GM19328 (cell line): ENCODE results near the gene PLCB2.

Source experiments
- ATAC-seq: cut with Tn5 transposase; IDR thresholded peaks from one replicate; pipeline ENCODE4 v1.9.1; 2021; ENCODE audit warnings: mild to moderate bottlenecking, moderate library complexity; ENCODE audit not compliant: unreplicated experiment

PLCB2 gene

DNA sequence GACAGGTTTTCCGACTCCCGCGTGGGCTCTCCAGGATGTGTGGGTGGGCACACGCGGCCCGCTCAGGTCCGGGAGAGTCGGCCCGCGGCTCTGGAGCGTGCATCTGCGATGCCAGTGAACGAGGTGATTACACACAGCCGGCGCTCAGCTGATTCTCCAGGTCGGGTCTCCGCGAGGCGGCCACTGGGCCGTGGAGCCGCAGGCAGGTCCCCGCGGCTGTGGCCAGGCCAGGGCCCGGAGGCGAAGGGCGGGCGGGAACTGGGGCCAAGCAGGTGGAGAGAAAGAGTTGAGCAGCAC is 55.6 kb downstream of the PLCB2 start:
- no peak for ATAC-seq

DNA sequence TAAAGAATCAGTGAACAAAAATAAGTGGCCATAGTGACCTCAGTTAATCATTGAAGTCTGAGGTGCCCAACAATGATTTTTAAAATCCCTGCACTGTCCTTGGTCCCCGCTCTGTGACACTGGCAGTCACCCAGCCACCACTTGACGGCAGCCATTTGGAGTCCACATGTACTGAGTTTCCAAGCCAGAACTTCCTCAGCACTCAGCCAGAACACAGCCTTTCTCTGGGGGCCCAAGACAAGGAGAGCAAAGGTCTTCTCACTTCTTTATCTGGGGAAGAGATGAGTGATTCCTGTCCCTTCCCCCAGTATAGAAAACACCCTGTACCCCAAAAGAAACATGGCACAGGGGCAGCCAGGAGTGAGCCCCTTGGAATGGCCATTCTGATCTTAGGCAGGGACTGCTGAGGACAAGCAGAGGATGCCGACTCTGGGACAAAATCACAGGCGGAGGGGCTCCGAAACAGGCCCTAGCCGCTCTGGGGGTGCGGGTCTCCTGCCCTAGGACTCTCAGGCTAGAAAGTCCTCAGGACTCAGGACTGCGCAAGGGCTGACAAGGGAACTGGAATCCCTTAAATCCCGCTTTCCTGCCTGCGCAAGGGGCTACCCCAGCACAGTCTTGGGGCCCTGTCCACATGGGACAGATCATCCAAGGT is 56.1 kb downstream of the PLCB2 start:
- ATAC-seq, result no peak

DNA sequence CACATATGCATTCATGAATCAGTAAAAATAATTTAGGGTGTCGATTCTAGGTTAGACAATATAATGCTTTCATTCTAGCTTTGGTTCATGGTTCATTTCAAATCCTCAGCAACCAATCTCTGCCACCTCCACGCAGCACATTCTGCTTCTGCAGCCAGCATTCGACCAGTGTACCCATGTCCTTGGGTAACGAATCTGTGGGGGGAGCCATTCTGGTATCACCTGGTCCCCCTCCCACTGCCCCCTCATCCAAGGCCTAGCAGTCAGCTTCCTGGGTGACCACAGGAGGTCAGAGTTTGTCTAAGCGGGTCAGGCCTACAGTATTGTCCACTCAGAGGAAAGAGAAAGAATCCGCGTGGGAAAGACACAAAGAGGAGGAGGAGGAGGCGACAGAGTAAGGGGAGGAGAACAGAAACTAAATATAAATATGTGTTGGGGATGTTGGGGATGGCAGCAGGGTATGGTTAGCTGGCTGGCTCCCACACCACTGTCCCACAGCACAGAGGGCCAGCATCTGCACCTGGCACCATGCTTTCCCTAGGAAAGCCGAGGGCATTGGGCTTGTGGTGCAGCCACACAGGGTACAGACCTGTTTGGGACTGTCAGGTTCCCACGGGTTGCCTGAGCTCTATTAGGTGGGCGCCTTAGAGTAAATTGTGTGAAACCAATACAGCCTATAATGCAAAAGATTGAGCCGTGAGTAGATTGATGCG is 56.8 kb downstream of the PLCB2 start:
- ATAC-seq, result no peak

DNA sequence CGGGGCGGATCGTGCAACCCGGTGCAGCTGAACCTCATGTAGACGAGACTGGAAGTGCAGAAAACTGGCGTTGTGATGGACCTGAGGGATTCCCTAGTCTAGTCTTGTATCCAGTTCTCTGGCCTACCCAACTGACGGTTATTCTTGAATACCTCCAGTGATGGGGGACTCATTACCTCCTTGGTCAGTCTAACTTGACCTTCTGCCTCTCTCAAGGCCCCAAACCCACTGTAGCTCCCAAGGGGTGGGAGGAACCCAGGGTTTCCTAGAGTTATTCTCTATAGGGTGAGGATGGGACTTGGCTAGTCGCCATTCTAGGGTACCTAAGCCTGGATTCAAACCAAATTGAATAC is 57.5 kb downstream of the PLCB2 start:
- no peak for ATAC-seq

DNA sequence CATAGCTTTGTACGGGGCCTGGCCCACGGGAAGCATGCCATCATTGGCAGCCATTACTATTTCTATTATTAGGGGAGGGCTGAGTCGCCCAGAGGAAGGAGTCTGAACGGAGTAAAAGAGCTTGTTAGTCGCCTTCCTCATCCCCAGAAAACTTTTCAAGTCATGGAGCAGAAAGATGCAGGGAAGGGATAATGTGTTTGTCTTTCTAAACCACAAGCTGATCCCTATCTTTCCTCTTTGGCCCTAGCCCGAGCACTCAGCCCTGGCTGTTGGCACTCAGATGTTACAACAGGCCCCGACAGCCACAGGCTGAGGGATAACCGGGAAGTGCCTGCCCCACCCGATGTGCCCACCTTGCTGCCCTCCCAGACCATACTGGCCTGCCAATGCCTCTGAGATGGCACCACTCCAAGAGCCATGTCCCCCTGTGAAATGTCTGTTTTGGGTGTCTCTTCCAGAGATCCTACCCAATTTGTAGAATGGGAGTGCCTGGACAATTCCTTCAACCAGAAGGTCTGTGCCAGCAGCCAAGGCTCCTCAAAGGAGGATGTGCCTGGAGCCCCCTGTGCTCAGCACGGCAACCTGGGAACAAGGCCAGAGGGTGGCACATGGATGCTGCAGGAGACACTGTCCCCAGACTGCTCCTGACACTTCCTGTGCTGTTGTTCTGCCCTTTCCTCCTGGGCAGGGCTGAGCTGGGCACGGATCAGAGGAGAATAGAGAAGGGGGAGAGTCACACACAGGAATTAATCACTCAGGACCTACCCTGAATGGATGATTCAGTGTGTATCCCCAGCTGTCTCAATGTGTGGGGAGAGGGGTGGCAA is 58.0 kb downstream of the PLCB2 start:
- ATAC-seq, result no peak

DNA sequence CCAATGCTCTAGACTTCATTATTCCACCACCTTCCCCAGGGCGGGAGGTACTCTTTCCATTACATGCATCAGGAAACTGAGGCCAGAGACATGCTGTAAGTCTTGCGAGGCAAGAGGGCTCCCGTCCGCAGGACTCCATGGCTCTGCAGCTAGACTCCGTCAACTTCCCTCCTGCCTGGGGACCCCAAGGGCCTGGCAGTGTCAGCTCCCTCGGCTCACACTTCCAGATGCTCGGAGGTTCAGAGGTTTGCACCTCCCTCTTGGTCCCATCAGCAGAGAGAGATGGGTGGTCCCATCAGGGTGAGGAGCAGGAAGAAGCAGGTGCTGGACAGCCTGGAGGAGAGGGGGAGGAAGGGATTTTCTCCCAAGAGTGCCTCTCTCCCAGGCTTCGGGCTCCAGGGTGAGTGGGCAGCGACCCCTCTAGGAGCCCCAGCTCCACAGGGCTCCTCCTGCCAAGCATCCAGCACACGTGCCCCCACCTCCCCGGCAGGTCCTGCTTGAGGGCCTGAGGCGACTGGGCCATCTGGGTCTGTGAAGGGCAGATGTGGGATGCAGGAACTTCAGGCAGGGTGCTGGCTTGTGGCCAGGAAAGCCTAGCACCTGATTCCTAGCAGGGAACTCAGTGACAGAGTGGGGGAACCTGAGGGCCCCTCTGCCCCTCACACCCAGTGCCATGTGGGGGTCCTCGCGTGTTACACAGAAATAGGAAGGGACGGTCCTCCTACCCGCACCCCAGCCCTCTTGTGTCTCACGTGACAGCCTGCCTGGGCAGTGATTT is 59.5 kb downstream of the PLCB2 start:
- ATAC-seq, result no peak

DNA sequence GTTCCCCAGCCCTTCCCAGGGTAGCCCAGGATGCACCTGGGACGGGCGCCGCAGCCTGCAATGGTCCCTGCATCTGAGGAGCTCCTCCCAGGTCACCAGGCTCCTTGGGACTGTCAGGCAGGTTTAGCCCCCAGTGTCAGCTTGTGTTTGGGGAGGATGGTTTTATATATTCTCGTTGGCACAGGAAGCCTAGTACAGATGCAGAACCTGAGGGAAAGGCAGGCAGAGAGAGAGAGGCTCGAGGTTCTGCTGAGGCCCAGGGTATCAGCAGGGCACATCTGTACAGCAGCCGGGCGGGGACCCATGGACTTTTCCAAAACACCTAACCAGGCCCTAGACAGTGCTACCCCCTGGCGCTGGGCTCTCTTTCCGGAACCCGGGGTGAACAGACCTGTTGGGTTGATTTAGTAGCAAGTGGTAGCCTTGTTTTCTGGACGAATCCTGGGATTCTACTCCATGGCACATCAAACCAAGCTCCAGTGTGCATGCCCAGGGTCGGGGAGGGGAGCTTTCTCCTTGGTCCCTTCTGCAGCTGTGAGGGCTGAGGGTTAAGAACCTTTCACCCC is 60.2 kb downstream of the PLCB2 start:
- no peak for ATAC-seq

DNA sequence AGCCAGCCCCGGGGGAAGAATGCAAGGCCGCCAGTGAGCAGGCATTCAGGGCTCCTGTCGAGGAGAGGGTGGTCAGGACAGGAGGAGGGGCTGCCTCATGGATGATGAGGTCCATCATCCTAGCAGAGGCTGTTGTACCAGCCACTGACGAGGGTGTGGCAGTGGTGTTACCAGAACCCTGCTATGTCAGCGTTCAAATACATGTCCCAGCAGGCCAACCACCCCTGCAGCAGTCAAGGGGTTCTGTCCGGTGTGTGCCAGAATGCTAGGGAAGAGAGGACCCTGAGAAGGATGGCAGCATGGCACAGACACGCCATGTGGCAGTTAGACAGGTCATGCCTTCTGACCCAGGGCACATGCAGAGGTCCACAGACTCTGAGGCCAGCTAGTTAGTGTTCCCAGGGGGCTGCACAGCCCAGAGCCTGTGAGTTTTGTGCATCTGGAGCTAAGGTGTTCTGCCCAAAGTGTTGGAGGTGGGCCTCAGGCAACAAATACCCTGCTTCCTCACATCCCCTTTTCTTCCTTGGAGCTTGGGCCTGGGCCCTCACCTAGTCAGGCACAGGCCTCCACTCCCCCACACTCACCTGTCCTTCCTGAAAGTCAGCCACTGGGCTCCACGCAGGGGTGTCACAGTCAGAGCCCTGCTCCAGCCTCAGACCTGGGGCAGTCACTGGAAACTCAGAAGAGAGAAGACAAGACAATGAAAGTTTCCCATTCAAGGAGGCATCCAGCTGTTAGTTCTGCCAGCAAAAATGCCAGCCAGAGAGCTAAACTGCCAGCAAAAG is 61.0 kb downstream of the PLCB2 start:
- ATAC-seq, result no peak

DNA sequence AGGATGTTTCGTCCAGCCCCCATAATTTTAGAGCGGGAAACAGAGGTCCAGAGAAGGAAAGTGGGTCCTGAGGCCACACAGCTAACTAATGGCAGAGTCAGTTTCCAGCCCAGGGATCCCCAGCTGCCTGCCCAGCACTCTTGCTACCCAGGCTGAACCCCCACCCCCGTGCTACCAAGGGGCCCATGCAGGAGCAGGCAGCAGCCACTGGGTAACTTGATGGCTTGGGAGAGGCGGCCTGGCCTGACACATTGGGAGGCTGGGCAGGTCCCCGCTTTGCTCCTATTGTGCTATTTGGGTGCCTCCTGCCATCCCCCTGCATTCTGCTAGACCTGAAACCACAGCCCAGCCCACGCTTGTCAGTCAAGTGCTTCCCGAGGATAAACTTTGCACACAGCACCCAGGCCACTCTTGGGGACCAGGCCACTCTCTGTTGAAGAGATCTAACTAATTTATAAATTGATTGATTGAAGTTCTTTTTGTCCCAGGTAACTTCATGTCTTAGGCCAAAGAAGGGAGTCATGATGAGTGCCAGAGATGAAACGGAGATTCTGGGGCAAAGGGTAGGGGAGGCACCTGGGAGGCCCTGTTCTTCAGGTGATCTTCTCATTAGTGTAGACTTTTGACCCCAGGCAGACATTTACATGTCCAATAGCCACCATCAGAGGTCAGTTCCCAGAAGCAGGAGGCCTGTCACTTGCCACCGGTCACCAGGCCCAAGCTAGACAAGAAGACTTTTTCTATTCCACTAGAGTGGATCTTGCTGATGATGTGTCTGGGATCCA is 61.9 kb downstream of the PLCB2 start:
- no peak for ATAC-seq

DNA sequence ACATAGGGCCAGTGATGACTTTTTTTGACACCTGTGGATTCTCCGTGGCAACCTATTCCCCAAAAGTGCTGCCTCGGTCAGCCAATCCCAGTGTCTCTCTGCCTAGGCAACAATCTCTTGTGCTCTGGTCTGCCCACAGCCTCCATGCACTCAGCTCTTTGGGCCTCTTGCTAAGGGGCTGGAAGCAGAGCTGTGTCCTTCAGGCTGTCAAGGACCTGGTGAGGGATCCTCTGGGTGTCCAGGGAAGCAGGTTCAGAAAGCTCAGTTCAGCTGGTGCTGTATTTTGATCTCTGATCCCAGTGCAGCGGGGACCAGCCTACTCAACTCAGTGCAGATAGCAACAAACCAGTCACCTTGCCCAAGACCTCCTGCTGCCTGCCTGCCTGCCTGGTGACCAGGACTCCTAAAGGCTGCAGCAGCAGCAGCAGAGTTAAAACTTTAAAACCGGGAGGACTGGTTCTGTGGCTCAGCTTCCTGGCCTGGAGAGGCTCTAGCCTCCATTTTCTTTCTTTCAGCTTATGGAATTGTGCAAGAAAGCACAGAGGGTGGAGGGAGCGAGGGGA is 62.7 kb downstream of the PLCB2 start:
- ATAC-seq, result no peak

DNA sequence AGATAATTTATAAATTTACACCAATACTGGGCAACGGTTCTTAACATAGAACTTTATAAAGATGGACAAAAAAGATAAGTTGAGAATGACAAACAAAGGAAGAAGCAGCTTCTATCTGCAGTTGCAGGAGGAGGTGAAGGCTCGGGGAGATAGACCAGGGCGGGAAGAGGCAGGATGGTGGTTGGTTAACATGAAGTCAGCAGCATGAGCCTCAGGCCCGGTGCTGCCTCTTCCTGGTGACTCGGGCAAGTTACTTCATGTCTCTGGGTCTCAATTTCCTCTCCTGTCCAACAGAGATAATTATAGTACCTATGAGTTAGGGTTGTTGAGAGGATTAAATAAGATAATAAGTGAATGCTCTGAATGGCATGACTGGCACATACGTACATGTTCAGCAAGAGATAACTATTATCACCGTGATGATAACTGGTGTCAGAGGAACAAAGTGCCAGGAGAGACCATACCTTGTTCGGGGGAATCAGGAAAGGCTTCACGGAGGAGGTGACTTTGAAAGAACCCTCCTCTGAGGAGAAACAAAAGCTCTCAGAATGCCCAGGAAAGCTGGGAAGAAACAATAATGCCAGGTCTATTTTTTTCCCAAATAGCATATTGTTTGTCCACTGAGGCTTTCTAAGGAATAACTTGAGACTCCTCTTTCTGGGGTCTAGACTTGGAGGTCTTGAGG is 64.5 kb downstream of the PLCB2 start:
- ATAC-seq, result no peak

DNA sequence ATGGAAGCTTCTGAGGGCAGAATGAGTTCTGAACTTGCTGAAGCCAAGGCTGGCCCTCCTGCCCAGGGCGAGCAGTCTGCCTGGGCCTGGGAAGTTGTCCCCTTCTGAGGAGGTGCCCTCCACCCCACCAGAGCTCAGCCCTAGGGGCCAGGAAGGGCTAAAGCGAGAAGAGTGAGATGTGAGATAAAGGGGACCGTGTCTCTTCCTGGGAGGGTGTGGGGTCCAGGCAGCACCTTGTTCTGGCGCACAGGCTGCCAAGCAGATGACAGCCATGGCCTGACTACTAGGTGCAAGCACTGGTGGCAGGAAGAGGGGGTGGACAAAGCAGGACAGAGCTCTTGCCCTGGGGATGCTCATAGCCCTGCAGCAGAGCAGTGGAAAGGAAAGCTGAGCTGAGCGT is 65.1 kb downstream of the PLCB2 start:
- ATAC-seq, result no peak

DNA sequence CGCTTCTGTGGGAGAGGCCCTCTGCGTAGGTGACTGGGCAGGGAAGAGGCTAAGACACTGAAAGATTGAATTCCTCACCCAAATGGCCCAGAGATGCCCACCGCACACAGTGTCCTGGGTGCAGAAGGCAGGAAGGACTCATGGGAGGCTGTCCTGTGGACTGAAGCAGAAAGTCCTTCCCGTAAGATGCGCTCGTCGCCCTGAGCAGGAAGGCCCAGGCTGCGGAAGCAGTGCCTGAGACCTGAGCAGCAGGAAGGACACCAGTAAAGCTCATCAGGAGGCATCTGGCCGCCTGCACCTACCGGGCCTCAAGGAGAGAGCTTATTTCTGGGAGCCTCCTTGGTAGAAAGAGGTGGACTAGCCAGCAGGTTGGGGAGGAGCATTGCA is 65.5 kb downstream of the PLCB2 start:
- no peak for ATAC-seq

DNA sequence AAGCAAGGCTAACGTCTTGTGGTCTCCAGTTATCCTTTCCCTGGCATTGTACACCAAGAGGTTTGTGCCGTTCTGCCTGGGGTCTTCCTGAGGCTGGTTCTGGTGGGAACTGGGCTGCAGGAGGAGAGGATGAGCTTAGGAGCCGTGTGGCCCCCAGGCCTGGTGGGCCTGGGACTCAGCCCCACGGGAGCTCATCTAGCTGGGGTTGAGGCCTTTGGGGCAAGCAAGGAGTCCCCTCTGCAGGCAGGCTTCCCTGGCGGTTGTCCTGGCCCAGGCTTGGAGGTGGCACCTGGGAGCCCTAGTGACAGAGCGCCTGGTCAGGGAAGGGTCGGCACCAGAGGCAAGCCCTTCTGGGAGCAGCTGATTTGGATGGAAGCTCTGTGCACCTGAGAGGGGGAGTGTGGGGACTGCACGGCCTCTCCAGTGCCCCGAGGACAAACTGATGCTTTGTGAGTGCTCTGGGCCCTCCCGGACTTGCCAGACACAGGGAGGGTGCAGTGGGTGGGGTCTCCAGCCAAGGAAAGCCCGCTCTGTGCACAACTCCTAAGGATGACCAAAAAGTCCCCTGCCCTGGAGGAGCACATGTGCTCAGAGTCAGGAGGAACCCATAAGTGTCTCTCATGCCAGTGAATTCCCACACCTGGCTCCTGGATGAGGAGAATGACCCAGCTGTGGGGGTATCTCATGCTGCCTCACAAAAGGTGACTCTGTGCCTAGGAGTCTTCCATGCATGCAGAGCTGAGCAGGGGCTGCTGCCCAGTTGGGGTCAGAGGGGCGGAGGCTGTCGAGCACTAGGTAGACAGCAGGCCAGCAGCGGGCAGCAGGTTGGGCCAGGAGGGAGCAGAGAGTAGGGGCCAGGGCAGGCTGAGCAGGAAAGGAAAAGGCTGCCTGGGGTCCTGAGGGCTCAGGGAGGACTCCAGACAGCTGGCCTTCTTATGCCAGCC is 66.2 kb downstream of the PLCB2 start:
- no peak for ATAC-seq

DNA sequence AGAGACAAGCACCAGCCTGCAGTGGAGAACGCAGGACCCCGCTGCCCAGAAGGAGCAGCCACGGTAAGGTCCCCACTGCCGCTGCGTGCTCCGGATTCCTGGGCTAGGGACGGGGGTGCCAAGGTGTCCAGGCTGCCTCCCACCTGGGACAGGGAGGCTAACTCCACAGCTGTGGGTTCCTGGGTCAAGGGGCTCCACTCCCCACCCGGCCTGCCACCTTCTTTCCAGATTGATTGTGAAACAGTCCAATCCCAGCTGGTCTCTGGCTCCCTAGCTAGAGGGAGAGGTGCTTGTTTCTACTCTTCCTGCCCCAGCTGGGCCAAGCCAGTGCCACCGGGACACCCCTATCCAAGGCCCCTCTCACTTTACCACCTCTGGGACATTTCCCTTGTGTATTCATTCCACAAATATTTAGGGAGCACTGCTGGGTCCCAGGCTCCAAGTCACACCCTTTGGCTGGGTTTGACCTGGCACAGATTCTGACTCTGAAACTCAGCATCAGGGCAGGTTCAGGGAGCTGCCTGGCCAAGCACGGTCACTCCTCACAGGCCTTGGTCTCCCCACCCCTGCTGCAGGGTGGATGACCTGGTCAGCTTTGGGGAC is 67.0 kb downstream of the PLCB2 start:
- ATAC-seq, result no peak

DNA sequence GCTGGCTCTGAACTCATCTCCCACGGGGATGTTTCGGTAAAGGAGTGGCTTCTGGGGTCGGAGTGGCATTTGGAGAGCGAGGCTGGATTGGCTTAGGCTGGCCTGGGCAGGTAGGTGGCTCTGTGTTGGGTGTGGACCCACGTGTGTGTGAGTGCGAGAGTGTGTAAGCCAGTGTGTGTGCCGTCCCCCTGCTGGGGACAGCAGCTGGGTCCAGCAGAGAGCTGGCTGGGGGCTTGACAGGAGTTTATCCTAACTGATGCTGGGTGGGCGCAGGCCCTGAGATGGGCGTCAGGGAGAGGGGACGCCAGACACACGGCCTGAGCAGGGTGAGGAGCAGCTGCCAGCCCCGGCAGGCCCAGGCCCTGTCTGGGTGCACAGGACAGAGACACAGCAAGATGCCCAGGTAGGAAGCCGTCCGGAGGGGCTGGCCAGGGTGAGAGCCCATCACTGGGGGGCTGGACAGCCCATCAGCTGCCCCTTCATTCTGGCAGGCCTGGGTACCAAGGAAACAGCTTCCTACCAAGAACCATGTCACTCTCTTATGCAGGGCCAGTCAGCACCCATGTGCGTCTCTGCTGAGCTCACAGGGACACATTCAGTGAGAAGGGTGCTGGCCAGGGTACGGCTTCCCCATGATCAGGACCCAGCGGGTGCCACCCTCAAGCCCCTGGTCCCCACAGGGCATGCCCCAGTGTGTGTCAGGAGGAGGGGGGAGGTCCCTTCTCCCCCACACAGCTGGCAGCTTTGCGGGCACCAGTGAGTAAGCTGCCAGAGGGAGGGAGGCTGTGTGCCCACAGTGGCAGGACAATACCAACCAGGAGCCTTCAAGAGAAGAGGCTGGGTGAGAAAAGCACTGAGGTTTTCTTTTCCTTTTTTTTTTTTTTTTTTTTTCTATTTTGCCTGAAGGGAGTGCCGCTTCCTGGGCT is 67.8 kb downstream of the PLCB2 start:
- no peak for ATAC-seq
